GM10266 (cell line): ENCODE results near the gene TMCO4.
A peak's percentile ranks its signal among the peaks of the same experiment; 100 is the strongest.

Experiments used
- DNase-seq: peaks from one replicate; pipeline ENCODE4 v3.0.0; 2012; ENCODE audit errors: extremely low spot score
- CTCF ChIP-seq: IDR thresholded peaks from 2 replicates; pipeline ENCODE4 v1.5.1; 2012; ENCODE audit warnings: mild to moderate bottlenecking, low read depth; ENCODE audit not compliant: control insufficient read depth, insufficient read depth; ENCODE audit errors: missing control alignments

TMCO4 gene

GRCh38 chr1:19730232-19730631 is 69.5 kb downstream of the TMCO4 start:
- DNase-seq, result no peak
- no peak for TF ChIP-seq CTCF

- no peak for TF ChIP-seq CTCF
- no peak for DNase-seq
Observed at GRCh38 chr1:19728413-19729145, 71.1 kb downstream of the TMCO4 start.

GRCh38 chr1:19725606-19726005 is 74.1 kb downstream of the TMCO4 start:
- no peak for TF ChIP-seq CTCF

GRCh38 chr1:19723874-19724273 is 75.8 kb downstream of the TMCO4 start:
- DNase-seq, result no peak

More at GRCh38 chr1:19725606-19726005, 74.1 kb downstream of the TMCO4 start:
- DNase-seq, result no peak

GRCh38 chr1:19720973-19721372 is 78.7 kb downstream of the TMCO4 start:
- peak; percentile 24 for DNase-seq
- TF ChIP-seq CTCF, result no peak

More at GRCh38 chr1:19723874-19724273, 75.8 kb downstream of the TMCO4 start:
- TF ChIP-seq CTCF, result no peak

- no peak for DNase-seq
- TF ChIP-seq CTCF, result no peak
Observed at GRCh38 chr1:19720174-19720573, 79.5 kb downstream of the TMCO4 start.

- TF ChIP-seq CTCF, result no peak
- DNase-seq, result no peak
Observed at GRCh38 chr1:19717467-19717866, 82.2 kb downstream of the TMCO4 start.
